OCI-LY7 (cell line): ENCODE measurements around the gene MREG. TPM values are rescaled to one million over a fixed set of nuclear protein-coding genes. Genes with fewer than 3 reads are reported as not detected.

Experiments used
- BruUV-seq: library from RNA; stranded (reverse); fragments of 400-500 nt; replicated peaks from 2 replicates; lab custom pipeline; 2021; lab: Mats Ljungman, UMichigan
- CTCF ChIA-PET: fragments of 300-600 bp; sonication (Branson Sonifier 250); formaldehyde crosslinking; loops from one replicate; lab custom pipeline; 2022; ENCODE audit warnings: antibody characterized with exemption; ENCODE audit not compliant: unreplicated experiment; lab: Charles Lee
- POLR2A ChIA-PET: fragments of 300-600 bp; sonication (Branson Sonifier 250); formaldehyde crosslinking; loops from one replicate; lab custom pipeline; 2022; ENCODE audit warnings: antibody characterized with exemption; lab: Charles Lee
- DNase-seq: peaks from one replicate; pipeline ENCODE4 v3.0.0-alpha.2; 2015; ENCODE audit warnings: low spot score
- H2AFZ ChIP-seq: fragments of 200-600 bp; sonication (generic), shearing (Covaris generic); 2 replicates; pipeline ENCODE4 v1.6.1; 2014; ENCODE audit warnings: mild to moderate bottlenecking, antibody characterized with exemption, low read length, moderate library complexity
- H3K27ac ChIP-seq: fragments of 200-600 bp; sonication (generic); 2 replicates; pipeline ENCODE4 v1.5.1; 2014; ENCODE audit warnings: mixed run types, low read depth, mild to moderate bottlenecking, moderate library complexity, low read length, inconsistent platforms; ENCODE audit not compliant: poor library complexity, severe bottlenecking
- H3K36me3 ChIP-seq: fragments of 200-600 bp; sonication (generic); 2 replicates; pipeline ENCODE4 v1.6.1; 2014; ENCODE audit warnings: mild to moderate bottlenecking, antibody characterized with exemption, low read length, moderate library complexity, mixed read lengths; ENCODE audit not compliant: insufficient read depth
- H3K4me1 ChIP-seq: fragments of 200-600 bp; sonication (generic); 2 replicates; pipeline ENCODE4 v1.5.1; 2014; ENCODE audit warnings: mild to moderate bottlenecking, low read length; ENCODE audit not compliant: insufficient read depth, poor library complexity, severe bottlenecking
- H3K4me2 ChIP-seq: fragments of 200-600 bp; sonication (generic); 2 replicates; pipeline ENCODE4 v1.6.1; 2014; ENCODE audit warnings: mild to moderate bottlenecking, low read length
- H3K4me3 ChIP-seq: fragments of 200-600 bp; sonication (generic); 2 replicates; pipeline ENCODE4 v1.5.1; 2014; ENCODE audit warnings: mild to moderate bottlenecking, low read depth, low read length; ENCODE audit not compliant: poor library complexity, severe bottlenecking
- H3K79me2 ChIP-seq: fragments of 200-600 bp; sonication (generic); 2 replicates; pipeline ENCODE4 v1.6.1; 2016; ENCODE audit warnings: low read depth, mild to moderate bottlenecking, low read length, moderate library complexity, mixed read lengths; ENCODE audit not compliant: insufficient read depth
- H3K9me2 ChIP-seq: fragments of 200-600 bp; sonication (generic); 2 replicates; pipeline ENCODE4 v1.6.1; 2016; ENCODE audit warnings: mild to moderate bottlenecking, low read length, mixed read lengths; ENCODE audit not compliant: insufficient read depth
- H3K9me3 ChIP-seq: fragments of 200-600 bp; sonication (generic); 2 replicates; pipeline ENCODE4 v1.6.1; 2014; ENCODE audit warnings: mild to moderate bottlenecking, mixed run types, low read length, mixed read lengths
- H4K20me1 ChIP-seq: fragments of 200-600 bp; sonication (generic); 2 replicates; pipeline ENCODE4 v1.6.1; 2014; ENCODE audit warnings: mild to moderate bottlenecking, antibody characterized with exemption, low read length, moderate library complexity, mixed read lengths; ENCODE audit not compliant: insufficient read depth
- EZH2phosphoT487 ChIP-seq: fragments of 200-600 bp; sonication (generic); IDR thresholded peaks from 2 replicates; pipeline ENCODE4 v1.6.1; 2018; ENCODE audit warnings: low read depth, borderline replicate concordance, mild to moderate bottlenecking, mixed run types, antibody characterized with exemption, low read length, moderate library complexity, mixed read lengths
- intact Hi-C: fragments of 100-400 bp; cut with micrococcal nuclease; formaldehyde crosslinking; loops from one replicate; pipeline ENCODE4 v1.10.0; 2022; ENCODE audit not compliant: unreplicated experiment
- total RNA-seq, 2 experiments: library from RNA; depleted of rRNA in 1 of 2; stranded (reverse); fragments of >200 nt in 1 of 2; shearing (Covaris generic) in 1 of 2; gene quantifications; 2 replicates each; pipeline ENCODE4 v1.2.3, GENCODE V29; 2014 to 2022
- TF ChIP-seq, protein P1 (sequence below): fragments of 200-600 bp; sonication (generic); conservative IDR thresholded peaks from 2 replicates; pipeline ENCODE4 v1.5.1; 2014; ENCODE audit warnings: mild to moderate bottlenecking, antibody characterized with exemption, low read length, moderate library complexity, mixed read lengths

The MREG gene
- total RNA-seq, 2 experiments from 2014 or later, result 5.6 to 9.3 TPM

GRCh38 chr2:216029416-216030129, 16.2 kb upstream of the MREG start:
- H3K36me3 ChIP-seq, result no peaks in the 10 kb centered on the region
- no peak overlapping the region for H3K4me3 ChIP-seq
- H2AFZ ChIP-seq, result no peak overlapping the region
- TF ChIP-seq EZH2phosphoT487, result no peak
- TF ChIP-seq, protein P1, sequence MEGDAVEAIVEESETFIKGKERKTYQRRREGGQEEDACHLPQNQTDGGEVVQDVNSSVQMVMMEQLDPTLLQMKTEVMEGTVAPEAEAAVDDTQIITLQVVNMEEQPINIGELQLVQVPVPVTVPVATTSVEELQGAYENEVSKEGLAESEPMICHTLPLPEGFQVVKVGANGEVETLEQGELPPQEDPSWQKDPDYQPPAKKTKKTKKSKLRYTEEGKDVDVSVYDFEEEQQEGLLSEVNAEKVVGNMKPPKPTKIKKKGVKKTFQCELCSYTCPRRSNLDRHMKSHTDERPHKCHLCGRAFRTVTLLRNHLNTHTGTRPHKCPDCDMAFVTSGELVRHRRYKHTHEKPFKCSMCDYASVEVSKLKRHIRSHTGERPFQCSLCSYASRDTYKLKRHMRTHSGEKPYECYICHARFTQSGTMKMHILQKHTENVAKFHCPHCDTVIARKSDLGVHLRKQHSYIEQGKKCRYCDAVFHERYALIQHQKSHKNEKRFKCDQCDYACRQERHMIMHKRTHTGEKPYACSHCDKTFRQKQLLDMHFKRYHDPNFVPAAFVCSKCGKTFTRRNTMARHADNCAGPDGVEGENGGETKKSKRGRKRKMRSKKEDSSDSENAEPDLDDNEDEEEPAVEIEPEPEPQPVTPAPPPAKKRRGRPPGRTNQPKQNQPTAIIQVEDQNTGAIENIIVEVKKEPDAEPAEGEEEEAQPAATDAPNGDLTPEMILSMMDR, result no peak
- DNase-seq, result no peak
- no peaks in the 10 kb centered on the region for H3K79me2 ChIP-seq
- intact Hi-C loops, result no loop called here
- H3K4me2 ChIP-seq, result no peak overlapping the region
- H3K9me2 ChIP-seq, result no peaks in the 10 kb centered on the region
- ChIA-PET POLR2A (no interaction called here), CTCF (no interaction called here)
- H3K27ac ChIP-seq, result no peak overlapping the region
- BruUV-seq, result no TSS peak
- no peaks in the 10 kb centered on the region for H4K20me1 ChIP-seq
- H3K9me3 ChIP-seq, result no peaks in the 10 kb centered on the region
- no peaks in the 10 kb centered on the region for H3K4me1 ChIP-seq

- BruUV-seq, result no TSS peak
- no peaks in the 10 kb centered on the region for H3K36me3 ChIP-seq
- CTCF ChIA-PET, result no interaction called here
- H2AFZ ChIP-seq, result no peak overlapping the region
- no peaks in the 10 kb centered on the region for H3K4me1 ChIP-seq
- no peaks in the 10 kb centered on the region for H3K9me3 ChIP-seq
- no peaks in the 10 kb centered on the region for H3K79me2 ChIP-seq
- H3K27ac ChIP-seq, result no peak overlapping the region
- TF ChIP-seq, protein P1, result no peak
- no peak for TF ChIP-seq EZH2phosphoT487
- no peaks in the 10 kb centered on the region for H4K20me1 ChIP-seq
- no peak for DNase-seq
- POLR2A ChIA-PET, result interaction anchor here (0.5 to 0.8 kb wide), 4 partner anchors 9 to 601 kb away, joined by 3 to 5 read pairs (median 4); no protein-coding TSS in a partner anchor
- no peaks in the 10 kb centered on the region for H3K9me2 ChIP-seq
- intact Hi-C loops, result no loop called here
- no peak overlapping the region for H3K4me3 ChIP-seq
- no peak overlapping the region for H3K4me2 ChIP-seq
Observed at GRCh38 chr2:216024779-216025336, 11.5 kb upstream of the MREG start.
